HG03139 (cell line): Measurements from ENCODE around the gene RNF123.

Experiments used
- ATAC-seq: cut with Tn5 transposase; IDR thresholded peaks from one replicate; pipeline ENCODE4 v1.9.1; 2021; ENCODE audit not compliant: unreplicated experiment

The RNF123 gene

DNA sequence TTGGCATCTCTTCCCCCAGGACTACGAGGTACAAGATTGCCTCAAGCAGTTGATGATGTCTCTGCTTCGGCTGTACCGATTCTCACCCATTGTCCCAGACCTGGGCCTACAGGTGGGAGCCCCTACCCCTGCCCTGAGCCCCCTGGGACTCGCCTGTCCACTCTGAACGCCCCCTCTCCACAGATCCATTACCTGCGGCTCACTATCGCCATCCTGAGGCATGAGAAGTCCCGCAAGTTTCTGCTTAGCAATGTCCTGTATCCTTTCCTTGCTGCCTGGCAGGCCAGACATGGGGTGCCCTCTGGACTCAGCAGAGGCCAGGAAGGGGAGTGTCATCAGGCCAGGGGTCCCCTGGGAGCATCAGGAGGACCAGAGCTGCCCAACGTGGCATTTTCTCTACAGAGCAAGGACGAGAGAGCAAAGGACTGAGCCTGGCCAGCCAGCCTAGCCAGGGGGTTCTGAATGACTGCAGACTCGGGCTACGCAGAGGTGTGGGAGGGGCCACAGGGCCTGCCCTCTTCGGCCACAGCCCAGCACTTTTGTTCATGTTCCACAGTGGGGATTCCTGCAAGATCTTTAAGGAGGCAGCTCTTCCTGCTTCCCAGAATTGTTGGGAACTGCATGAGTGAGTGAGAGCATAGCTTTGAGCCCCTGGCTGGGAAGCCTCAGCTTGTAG lies 11.2 kb downstream of the RNF123 start:
- no peak for ATAC-seq

GRCh38 chr3:49701388-49702077 lies 12.2 kb downstream of the RNF123 start:
- ATAC-seq, result no peak

DNA sequence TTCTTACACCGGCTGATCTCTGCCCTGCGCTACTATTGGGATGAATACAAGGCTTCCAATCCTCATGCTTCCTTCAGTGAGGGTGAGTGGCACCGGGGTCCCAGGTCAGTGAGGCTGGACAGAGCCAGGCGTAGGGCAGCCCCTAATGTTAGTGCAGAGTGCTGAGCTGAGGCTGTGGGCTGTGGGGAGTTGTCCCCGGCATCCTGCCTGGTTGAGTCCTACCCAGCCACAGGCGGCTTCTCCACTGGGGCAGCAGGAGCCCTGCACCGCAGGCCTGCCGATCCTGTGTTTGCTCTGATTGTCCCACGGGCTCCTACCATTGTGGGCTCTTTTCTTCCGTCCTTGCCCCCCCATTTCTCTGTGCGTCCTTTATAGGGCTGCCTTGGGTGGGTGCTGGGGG lies 13.3 kb downstream of the RNF123 start:
- no peak for ATAC-seq

DNA sequence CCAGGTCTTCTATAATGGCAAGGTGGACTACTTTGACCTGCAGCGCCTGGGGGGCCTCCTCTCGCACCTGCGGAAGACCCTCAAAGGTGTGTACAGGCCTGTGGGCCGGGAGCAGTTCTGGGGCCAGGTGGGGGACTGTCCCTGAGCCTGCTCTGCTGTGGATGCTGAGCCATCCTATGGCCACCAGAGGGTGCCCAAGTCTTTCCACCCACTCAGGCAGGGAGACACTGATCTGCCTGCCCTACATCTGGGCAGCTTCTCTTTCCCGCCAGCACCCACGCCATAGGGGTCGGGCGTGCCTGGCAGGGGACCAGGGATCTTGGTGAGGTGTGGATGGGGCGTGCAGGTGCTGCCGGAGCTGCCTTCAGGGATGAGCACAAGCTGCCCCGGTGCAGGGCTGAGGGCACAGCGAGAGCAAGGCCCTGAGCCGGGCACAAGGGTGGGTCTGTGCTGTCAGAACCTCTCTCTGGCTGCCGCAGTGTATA lies 14.1 kb downstream of the RNF123 start:
- no peak for ATAC-seq

DNA sequence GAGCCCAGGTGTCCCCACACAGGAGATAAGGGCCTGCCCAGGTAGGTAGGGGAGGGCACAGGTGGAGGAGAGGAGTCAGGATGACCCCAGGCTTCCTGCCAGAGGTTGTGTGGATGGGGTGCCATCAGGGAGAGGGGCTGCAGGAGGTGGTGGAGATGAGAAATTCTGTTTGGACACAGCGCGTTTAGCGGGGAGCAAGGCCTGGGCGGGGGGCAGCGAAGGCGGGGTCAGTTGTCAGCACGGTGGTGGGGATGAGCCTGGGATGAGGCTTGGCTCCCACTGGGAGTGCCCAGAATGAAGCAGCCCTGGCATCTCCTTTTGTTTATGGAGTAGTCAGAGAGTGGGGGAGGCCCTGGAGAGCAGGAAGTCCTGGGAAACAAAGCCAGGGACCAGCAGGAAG lies 14.6 kb downstream of the RNF123 start:
- ATAC-seq, result no peak

DNA sequence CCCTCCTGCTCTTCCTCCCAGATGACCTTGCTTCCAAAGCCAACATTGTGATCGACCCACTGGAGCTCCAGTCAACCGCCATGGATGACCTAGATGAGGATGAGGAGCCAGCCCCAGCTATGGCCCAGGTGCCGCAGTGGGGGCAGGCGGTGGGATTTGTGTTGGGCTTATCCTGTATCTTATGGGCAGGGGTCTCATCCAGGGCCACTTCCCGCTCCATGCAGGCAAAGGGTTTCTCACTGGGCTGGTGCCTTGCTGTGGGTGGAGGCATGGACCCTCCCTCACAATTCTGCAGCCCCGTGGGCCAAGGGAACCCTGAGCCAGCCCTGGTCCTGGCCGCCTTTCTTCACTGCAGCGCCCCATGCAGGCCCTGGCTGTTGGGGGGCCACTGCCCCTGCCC lies 15.3 kb downstream of the RNF123 start:
- ATAC-seq, result no peak

- ATAC-seq, result no peak
Measured at GRCh38 chr3:49705390-49705960, 16.1 kb downstream of the RNF123 start.

GRCh38 chr3:49706456-49707112 lies 17.2 kb downstream of the RNF123 start:
- ATAC-seq, result no peak

GRCh38 chr3:49707113-49707480 lies 17.7 kb downstream of the RNF123 start:
- no peak for ATAC-seq

GRCh38 chr3:49709852-49710251 lies 20.5 kb downstream of the RNF123 start:
- ATAC-seq, result no peak

- no peak for ATAC-seq
Measured at GRCh38 chr3:49711489-49711888, 22.1 kb downstream of the RNF123 start.

- no peak for ATAC-seq
Measured at GRCh38 chr3:49712166-49712565, 22.8 kb downstream of the RNF123 start.

- ATAC-seq, result no peak
Measured at GRCh38 chr3:49712631-49713317, 23.4 kb downstream of the RNF123 start.

- no peak for ATAC-seq
Measured at GRCh38 chr3:49713336-49714105, 24.2 kb downstream of the RNF123 start.

DNA sequence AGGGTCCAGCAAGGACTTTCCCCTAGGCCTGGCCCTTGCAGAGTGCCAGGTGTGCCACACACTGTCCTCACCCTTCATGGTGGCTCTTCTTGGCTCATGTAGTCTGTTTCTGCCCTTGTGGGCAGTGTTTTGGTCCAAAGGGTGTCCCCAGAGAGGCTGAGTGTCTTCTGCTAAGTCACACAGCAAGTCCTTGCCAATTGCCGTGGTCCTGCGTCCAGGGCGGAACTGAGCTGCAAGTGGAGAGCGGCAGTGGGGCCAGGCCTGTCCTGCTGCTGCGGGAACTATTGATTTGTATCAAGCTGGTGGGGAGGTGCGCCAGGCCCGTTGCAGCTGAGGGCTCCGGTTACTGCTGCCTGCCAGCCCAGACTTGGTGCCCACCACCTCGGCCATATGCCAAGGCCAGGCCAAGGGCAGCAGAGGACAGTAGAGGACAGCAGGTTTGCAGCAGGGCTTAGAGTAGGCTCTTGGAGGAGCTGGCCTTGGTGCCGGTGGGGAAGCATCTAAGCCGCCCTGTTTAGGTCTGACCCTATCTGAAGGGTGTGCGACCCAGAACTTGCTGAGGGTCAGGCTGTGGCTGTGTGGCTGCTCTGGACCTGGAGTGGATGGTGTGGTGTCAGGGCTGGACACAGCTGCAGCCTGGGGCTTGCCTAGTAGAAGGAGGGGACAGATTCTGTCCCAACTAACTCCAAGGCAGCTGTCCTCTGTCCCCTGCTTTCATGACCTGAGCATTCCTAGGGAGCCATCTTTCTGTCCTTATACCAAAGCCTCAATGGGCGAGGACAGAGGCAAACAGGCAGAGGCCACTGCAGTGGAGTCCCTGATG lies 25.6 kb downstream of the RNF123 start:
- ATAC-seq, result no peak

DNA sequence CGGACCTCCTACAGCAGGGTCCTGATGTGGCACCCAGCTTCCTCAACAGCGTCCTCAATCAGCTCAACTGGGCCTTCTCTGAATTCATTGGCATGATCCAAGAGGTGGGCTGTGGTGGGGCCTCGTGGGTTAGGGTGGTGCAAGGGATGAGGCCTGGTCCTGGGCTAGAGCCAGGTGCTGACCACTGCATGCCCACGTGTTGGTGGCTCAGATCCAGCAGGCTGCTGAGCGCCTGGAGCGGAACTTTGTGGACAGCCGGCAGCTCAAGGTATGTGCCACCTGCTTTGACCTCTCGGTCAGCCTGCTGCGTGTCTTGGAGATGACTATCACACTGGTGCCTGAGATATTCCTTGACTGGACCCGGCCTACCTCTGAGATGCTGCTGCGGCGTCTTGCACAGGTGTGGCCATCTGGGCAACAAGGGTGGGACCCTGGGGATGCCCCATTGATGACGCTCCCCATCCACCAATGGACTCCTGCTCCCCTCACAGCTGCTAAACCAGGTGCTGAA lies 26.3 kb downstream of the RNF123 start:
- no peak for ATAC-seq

DNA sequence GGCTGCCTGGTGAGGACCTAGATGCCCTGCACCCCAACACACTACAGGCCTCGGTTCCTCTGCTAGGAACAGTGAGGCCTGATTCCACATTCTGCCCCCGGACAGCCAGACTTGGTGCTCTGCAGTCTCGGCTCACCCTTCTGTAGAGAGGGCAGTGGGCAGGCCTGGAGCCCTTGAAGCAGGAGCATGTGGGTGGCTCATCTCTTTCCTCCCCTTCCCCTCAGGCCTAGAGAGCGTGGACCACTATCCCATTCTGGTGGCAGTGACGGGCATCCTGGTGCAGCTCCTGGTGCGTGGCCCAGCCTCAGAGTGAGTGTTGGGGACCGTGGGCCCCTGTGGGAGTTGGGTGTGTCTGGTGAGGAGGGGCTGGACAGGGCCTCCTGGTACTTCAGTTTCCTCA lies 26.8 kb downstream of the RNF123 start:
- ATAC-seq, result no peak

GRCh38 chr3:49716691-49717210 lies 27.4 kb downstream of the RNF123 start:
- ATAC-seq, result no peak
